Measurements from ENCODE around the gene HLA-G.

Gene HLA-G

DNA sequence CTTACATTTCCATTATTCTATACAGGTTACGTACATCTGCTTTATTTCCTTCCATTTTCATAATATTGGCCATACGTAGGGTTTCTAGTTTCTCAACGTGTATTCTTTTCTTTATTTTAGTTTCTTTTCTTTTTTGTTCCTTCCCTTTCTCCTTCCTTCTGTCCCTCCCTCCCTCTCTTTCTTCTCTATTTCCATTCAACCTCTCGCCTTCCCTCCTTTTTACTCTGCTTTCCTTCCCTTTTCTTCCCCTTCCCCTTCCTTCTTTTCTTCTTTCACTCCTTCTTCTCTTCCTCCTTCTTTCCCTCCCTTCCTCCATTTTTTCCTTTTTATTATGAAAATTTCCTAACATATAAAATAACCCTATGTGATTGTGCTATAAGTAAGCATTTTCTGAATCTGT is 8.7 kb upstream of the HLA-G start:
- no peak for DNase-seq (ENCODE audit: low read depth)

DNA sequence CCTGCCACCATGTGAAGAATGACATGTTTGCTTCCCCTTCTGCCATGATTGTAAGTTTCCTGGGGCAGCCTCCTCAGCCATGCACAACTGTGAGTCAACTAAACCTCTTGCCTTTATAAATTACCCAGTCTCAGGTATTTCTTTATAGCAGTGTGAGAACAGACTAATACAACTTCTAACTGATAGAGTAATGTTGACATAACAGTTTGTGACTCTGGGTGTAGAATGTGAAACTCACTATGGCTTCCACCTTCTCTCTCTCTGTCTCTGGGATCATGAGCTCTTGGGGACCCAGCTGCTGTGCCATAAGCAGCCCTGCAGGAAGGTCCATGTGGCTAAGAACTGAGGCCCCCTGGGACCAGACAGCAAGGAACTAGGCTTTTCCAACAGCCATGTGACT is 3.5 kb upstream of the HLA-G start:
- no peak for DNase-seq (ENCODE audit: low read depth)

DNA sequence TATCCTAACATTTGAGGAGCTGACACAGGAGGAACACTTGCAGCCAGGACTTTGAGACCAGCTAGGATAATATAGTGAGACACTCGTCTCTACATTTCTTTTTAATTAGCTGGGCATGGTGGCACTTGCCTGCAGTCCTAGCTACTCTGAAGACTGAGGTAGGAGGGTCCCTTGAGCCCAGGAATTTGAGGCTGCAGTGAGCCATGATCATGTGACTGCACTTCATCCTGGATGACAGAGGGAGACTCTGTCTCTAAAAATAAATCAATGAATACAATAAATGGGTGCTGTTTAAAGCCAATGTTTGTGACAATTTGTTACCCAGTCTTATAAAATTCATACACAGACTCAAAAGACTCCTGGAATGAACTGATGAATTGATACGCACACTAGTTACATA is 1.8 kb upstream of the HLA-G start:
- no peak for DNase-seq (ENCODE audit: low read depth)

DNA sequence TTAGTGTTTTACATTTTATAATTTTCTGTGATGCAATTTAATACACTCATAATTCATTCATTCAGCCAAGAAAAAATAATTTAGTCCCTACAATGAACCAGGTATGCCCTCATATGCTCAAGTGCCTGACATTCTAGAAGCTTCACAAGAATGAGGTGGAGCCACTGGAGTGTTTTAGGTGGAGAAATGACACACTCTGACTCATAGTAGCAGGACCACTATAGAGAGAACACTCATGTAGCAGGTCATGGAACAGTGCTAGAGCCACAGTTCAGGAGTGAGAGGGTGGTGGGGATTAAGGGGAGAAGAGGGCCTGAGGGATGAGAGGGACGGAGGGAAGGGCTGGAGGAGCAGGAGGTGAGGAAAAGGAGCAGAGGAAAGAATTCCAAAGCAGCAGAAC is 1.4 kb upstream of the HLA-G start:
- DNase-seq (ENCODE audit: low read depth), result no peak

DNA sequence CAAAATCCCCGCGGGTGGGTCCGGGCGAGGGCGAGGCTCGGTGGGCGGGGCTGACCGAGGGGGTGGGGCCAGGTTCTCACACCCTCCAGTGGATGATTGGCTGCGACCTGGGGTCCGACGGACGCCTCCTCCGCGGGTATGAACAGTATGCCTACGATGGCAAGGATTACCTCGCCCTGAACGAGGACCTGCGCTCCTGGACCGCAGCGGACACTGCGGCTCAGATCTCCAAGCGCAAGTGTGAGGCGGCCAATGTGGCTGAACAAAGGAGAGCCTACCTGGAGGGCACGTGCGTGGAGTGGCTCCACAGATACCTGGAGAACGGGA is 809 bp downstream of the HLA-G start:
- DNase-seq (ENCODE audit: low read depth), result no peak

DNA sequence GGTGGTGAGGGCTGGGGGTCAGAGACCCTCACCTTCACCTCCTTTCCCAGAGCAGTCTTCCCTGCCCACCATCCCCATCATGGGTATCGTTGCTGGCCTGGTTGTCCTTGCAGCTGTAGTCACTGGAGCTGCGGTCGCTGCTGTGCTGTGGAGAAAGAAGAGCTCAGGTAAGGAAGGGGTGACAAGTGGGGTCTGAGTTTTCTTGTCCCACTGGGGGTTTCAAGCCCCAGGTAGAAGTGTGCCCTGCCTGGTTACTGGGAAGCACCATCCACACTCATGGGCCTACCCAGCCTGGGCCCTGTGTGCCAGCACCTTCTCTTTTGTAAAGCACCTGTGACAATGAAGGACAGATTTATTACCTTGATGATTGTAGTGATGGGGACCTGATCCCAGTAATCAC is 2.1 kb downstream of the HLA-G start:
- no peak for DNase-seq (ENCODE audit: low read depth)

DNA sequence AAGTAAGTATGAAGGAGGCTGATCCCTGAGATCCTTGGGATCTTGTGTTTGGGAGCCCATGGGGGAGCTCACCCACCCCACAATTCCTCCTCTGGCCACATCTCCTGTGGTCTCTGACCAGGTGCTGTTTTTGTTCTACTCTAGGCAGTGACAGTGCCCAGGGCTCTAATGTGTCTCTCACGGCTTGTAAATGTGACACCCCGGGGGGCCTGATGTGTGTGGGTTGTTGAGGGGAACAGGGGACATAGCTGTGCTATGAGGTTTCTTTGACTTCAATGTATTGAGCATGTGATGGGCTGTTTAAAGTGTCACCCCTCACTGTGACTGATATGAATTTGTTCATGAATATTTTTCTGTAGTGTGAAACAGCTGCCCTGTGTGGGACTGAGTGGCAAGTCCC is 2.8 kb downstream of the HLA-G start:
- no peak for DNase-seq (ENCODE audit: low read depth)

DNA sequence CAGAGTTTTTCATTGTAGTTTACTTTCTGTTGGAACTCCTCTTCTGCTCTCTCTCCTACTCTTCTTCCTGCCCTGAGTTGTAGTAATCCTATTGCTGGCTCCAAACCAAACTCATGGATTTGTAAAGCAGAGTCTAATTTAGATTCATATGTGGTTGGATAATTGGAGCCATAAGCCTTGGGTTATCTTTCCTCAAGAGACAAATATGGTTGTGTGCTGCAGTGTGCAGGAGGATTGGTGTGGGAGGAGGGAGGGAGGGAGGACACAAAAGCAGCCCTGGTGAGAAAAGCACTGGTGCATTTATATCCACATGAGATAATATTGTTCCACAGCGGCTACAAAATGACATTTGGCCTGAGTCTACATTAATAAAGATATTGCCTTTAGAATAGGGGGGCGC is 4.2 kb downstream of the HLA-G start:
- no peak for DNase-seq (ENCODE audit: low read depth)

DNA sequence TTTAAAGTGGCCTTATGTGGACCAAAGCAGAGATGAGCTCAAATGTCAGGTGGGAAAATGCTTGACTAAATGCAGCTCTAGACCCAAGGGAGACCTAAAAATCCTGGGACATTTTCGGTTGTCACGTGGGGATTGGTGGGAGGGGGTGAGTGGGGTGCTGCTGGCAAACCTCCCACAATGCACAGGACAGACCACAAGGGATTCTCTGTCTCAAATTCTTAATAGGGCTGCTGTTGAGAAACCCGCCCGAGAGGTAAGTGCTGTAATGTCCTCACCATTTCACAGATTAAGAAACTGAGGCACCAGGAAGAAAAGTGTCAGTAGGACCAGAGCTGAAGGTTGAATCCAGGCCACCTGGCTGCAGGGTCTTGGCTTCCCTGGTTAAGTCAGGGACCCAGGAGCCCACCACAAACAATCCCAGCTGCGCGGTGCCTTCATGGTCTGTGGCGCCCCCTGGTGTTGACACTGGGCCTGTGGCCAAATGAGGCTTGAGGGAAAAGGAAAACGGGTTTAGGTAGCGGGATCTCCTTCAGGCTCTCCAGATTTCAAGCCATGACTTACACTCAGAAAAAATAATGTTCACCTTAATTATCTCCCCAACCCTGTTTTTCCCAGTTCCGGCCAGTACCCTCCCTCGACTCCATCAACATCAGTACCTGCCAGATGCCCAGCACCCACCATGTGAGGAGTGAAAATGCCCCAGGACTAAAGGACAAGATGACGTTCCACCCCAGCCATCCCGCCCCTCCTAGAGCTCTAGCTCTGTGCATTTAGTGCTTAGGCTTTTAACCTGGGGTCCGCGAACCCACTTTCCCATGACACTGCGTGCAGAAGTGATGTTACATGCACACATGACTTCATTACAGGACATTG is 7.2 kb downstream of the HLA-G start:
- no peak for DNase-seq (ENCODE audit: low read depth)

DNA sequence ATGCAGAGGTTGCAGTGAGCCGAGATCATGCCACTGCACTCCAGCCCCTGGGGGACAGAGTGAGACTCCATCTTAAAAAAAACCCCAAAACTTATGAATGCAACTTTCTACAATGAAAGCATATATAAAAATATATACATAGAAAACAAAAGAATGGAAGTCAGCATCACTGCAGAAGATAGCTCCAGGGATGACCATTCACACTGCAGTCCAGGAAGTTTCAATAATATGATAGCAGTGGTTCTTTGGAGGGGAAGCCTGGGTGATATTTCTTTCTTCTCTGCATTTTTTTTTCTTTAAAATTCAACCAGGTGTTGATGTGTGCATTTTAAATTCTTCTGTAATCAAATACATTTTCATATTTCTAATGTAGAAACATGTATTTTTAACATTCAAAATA is 12.3 kb downstream of the HLA-G start:
- DNase-seq (ENCODE audit: low read depth), result no peak

DNA sequence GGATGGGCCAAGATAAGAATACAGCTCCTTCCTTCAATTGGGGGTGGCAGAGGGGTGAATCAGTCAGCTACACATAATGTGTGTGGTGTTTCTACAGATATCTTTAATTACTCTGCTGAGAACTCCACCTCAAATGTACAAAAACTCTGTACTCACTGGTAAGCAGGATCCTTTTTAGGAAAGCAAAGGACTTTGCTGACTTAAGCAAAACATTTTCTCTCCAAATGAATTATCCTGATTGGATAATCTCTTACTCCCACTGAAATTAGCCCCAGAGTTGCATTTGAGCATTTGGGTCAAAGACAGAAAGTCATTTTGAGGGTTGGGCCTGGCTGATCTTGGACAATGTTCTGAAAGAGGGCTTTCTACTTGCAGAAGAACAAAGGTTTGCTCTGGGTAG is 13.4 kb downstream of the HLA-G start:
- no peak for DNase-seq (ENCODE audit: low read depth)

DNA sequence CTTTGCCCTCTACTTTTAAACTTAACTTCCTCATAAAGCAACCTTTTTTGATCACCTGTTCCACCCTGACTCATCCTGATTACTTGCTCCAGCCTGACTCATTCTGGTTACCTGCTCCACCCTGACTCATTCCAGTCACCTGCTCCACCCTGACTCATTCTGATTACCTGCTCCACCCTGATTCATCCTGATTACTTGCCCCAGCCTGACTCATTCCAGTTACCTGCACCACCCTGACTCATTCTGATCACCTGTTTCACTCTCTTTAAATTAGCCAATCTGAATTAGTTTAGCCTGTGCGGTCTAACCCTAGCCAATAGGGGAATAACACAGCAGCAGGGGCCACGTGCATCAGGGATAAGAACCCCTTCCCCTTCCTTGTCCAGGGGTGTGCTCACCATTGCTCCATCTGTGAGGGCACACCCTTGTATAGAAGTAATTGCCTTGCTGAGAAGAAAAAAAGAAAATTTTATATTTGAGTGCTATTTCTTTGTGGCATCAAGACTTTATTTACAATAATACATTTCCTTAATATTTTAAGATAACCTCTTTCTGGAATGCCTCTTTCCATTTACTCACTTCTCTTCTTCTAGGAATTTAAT is 17.9 kb downstream of the HLA-G start:
- DNase-seq (ENCODE audit: low read depth), result no peak

DNA sequence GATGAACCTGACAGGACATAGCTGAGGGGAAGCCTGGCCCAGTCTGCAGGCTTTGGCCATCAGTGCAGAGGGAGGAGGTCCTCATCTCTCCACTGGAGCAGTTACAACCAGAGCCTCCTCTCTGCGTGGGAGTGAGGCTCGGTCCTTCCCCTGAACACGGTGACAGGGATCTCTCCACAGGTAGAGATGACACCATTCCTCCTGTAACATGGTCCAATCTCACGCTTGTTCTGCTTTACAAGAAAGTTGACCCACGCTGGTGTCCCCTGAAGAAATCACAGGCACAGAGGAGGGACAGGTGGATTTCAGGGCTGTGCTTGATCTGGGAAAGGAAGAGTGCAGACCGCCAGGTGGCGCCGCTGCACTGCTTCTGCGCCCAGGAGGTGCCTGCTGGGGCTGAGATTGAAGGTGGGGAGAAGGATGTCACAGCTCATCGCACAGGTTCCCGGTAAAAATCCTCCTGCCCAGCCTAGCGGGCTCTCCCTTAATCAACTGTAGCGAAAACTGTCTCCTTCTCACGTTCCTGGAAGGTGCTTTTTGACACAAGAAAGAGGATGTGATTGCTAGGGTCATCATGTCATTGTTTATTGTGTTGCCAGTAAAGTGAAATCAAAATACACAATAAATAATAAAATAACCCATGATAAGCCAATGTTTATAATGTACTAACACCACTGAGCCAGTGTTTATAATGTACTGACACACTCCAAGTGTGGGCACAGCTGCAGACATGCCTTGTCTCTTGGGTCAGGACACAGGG is 20.4 kb downstream of the HLA-G start:
- DNase-seq (ENCODE audit: low read depth), result peak; percentile 38

DNA sequence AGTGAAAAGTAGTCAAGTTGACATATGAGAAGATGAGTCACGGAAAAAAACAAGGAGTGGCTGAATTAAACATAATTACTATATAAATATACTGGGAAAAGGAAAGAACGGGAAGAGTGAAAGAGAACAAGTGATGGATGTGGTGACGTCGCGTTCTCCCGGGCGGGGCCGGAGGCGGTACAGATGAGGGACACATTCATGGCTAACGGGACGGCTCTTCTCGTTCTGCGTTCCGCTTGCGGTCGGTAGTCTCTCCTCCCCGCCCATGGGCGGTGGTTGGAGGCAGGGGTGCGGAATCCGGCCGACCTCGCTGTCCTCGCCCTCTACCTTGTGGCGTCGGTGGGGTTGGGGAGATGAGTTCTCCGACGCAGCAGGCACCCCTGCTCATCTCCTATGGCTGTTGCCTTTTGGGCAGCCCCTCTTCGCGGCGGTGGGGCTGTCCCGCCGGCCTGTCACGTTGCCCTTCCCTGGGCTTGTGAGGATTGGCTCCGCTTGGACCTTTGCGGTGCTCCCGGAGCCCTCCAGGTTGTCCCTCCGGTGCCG is 22.5 kb downstream of the HLA-G start:
- DNase-seq (ENCODE audit: low read depth), result no peak

DNA sequence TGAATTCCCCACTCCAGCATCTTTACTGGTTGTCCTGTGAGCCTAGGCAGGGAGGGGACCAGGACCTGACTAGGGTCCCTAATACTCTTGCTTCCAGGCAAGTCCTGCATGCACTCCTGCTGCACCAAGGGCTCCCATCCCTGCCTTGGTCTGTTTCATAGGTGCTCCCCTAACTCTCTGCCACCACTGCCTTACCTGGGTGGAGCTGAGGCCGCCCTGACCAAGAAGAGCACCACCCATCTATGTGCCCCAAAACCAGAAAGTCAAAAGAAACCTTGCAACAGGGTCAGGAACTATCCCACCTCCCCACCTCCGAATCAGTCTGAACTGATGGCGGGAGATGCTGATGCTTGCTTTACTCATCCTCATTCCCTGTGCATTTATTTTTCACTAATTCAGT is 23.6 kb downstream of the HLA-G start:
- DNase-seq (ENCODE audit: low read depth), result no peak

DNA sequence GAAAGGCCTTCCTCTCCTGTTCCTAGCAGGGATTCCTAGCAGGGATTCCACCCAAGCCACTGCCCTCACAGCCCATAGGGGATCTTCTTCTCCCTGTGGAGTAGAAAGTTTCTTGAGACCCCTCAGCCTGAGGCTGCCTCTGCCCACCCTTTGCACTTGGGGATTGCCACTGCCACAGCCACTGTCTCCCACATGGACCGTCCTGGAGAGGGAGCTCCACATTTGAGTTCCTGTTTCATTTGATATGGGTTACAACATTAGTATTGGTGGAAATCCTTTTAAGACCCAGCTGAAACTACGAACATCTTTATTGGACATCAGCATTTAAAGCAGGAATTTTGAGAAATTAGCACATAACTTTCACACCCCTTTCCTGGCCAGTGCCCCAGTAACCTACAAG is 25.6 kb downstream of the HLA-G start:
- DNase-seq (ENCODE audit: low read depth), result no peak

DNA sequence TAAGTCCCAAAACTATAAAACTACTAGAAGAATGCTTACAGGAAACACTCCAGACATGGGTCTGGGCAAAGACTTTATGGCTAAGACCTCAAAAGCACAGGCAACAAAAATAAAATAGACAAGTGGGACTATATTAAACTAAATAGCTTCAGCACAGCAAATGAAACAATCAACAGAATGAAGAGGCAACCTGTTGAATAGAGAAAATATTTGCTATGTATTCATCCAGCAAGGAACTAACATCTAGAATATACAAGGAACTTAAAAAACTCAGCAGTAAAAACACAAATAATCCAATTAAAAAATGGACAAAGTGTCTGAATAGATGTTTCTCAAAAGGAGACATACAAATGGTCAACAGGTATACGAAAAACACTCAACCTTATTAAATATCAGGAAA is 30.4 kb downstream of the HLA-G start:
- DNase-seq (ENCODE audit: low read depth), result no peak

DNA sequence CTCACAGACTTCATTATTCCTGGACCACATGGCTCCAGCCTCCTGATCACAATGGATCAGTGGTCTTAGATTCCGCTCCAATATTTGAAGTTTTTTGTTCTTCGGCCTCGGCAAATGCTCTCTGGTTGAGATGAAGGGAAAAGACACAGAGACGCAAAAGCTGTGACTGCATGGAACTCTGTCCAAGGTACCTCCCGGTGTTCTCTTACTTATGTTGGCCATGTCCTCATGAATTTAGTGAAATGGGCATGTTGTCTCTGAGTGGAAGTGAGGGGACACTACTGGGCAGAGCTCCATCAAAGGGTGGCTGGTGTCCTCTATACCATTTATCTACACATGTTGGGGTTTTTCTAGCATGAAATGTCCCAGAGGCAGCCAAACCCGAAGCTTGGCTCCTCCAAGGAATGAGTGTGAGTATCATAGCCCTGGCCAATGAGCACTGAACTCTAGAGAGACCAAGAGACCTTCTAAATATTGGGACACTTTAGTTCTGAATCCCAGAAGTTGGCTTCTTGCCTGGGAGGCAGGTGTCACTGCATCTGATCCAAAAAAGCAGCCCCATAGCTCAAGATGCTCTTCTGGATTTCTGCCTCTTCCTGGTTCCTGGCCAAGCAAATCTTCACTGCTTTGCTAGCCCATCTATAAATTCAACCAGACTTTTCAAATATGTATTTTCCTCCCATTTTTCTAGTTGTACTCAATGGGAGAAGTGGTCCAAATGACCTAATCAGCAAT is 34.1 kb downstream of the HLA-G start:
- no peak for DNase-seq (ENCODE audit: low read depth)

DNA sequence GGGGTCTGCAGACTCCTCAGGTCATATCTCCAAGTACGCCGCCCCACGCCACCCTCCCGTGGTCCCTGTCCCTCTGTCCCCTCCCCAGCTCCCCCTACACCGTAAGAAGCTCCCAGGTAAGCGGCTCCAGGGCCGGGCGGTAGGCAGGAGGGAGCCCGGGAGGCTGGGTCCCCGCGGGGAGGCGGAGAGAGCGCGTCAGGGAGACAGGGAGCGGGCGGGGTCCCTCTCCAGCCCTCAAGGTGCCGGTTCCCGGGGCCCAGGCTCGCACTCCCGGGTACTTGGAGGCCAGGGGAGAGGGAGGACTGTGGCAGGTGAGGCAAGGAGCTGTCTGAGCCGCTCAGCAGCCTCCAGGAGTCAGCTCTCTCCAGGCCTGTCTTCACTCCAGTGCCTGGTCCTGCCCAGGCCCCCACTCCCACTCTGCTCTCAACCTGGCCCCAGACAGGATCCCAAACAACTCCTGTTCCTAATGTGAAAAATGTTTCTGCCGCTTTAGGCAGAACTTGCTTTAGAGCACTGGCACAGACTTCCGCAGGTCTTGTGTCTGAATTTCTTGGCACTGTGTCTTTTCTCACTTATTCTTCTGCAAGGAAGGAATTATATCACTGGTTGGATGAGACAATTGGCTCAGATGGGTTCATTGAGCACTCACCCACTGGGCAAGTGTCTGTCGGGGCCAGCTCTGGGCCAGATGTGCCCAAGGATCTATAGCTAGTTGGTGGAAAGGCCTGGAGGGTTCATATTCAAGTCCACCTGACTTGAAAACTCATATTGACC is 36.6 kb downstream of the HLA-G start:
- DNase-seq (ENCODE audit: low read depth), result no peak

DNA sequence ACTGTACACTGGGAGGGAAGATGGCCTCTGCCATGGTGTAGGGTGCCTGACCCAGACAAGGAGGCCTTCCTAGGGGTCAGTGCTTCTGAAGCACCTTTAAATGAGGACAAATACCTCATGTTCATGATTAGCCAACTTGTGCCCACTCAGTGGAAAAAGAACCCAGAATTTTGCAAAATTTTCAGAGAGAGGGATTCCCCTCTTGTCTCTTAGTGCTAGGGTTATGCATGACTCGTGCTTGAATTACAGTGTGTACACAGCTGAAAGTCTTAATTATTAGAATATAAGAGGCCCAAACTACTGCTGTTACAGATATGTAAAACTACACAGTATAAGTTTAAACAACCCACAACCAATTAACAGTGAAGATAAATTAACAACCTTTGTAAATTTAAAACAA is 38.0 kb downstream of the HLA-G start:
- DNase-seq (ENCODE audit: low read depth), result no peak

DNA sequence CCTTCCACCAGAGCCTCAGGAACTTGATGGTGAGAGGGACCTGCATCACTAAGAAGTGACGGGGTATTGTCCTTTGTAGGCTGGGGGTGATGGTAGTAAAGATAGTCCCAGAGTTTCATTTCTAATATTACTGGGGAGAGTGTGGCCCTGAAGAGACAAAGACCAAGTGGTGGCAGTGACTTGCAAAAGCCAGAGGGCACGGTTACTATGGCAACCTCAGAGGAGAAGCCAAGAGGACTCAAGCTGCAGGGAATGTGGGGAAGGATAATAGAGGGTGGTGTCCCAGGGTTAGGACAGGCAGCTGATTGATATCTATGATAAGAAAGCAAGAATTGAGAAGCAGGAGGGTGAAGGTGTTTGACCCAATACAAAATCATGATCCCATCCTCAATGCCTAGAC is 42.5 kb downstream of the HLA-G start:
- no peak for DNase-seq (ENCODE audit: low read depth)

DNA sequence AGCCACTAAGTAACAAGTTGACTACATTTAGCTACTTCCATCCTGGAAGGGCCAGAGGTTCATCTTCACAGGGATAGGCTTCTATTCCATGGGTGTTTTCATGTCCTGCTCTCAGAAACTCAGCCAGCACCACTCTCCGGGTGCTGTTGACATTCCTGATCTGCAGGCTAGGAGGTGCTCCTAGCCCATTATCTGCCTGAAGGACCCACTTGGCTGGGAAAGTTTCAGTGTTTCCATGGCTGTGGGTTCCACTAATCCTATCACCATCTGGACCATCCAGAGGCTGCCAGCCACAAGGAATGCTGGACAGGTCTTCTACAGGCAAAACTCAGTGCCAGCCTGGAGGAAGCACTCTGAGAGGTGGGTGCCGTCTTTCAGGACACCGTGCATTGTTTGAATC is 45.2 kb downstream of the HLA-G start:
- DNase-seq (ENCODE audit: low read depth), result no peak

Data from amniotic epithelial cell (primary cell).